ENCODE measurements around the gene EIF4A3.

Gene EIF4A3

DNA sequence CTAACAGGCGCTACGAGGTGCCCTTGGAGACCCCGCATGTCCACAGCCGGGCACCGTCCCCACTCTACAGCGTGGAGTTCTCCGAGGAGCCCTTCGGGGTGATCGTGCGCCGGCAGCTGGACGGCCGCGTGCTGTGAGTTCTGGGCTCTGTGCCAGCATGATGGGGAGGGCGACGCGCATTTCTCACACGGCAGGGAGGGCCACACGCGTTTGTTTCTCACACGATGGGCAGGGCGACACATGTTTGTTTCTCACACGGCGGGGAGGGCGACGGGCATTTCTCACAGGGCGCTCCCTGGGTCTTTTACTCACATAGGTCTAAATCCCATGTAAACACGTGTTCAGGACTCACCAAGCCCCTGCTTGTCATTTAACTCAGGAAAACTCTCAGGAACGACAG is 41.2 kb downstream of the EIF4A3 start:
- no peaks in the 10 kb centered on the region for H4K20me1 ChIP-seq (ENCODE audit: insufficient read depth, low read length, poor library complexity, severe bottlenecking)
- no peak overlapping the region for H2AFZ ChIP-seq (ENCODE audit: low read length)
- H3K4me1 ChIP-seq (ENCODE audit: insufficient read depth, low read length, poor library complexity, severe bottlenecking), result peaks cover 13% of the 10 kb centered on the region
- H3K9me2 ChIP-seq (replicated peaks; ENCODE audit: low read depth, low read length), result no peaks in the 10 kb centered on the region
- peaks cover 7% of the 10 kb centered on the region for H3K79me2 ChIP-seq (ENCODE audit: insufficient read depth, low read length)
- H3K27me3 ChIP-seq (ENCODE audit: insufficient read depth, low read length, poor library complexity, severe bottlenecking), result no peaks in the 10 kb centered on the region
- H3K4me3 ChIP-seq (ENCODE audit: low read length, poor library complexity, severe bottlenecking), result no peak overlapping the region
- H3K4me2 ChIP-seq (ENCODE audit: low read depth, low read length, poor library complexity, severe bottlenecking), result no peak overlapping the region
- no peaks in the 10 kb centered on the region for H3F3A ChIP-seq (ENCODE audit: low read depth)
- H3K9ac ChIP-seq (ENCODE audit: low read depth, low read length, poor library complexity, severe bottlenecking), result no peak overlapping the region
- TF ChIP-seq EZH2phosphoT487 (IDR thresholded peaks at IDR 0.05; ENCODE audit: borderline replicate concordance) (no peak), CTCF (conservative IDR thresholded peaks at IDR 0.05; ENCODE audit: low read length) (no peak)
- no peaks in the 10 kb centered on the region for H3K36me3 ChIP-seq (ENCODE audit: insufficient read depth, low read length)
- H3K9me3 ChIP-seq (ENCODE audit: insufficient read depth, low read depth, low read length), result no peaks in the 10 kb centered on the region

DNA sequence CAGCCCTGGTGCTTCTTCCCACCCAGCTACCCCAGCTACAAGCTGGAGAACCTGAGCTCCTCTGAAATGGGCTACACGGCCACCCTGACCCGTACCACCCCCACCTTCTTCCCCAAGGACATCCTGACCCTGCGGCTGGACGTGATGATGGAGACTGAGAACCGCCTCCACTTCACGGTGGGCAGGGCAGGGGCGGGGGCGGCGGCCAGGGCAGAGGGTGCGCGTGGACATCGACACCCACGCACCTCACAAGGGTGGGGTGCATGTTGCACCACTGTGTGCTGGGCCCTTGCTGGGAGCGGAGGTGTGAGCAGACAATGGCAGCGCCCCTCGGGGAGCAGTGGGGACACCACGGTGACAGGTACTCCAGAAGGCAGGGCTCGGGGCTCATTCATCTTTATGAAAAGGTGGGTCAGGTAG is 42.0 kb downstream of the EIF4A3 start:
- no peak overlapping the region for H3K4me2 ChIP-seq (ENCODE audit: low read depth, low read length, poor library complexity, severe bottlenecking)
- no peaks in the 10 kb centered on the region for H3K9me3 ChIP-seq (ENCODE audit: insufficient read depth, low read depth, low read length)
- H3K9me2 ChIP-seq (replicated peaks; ENCODE audit: low read depth, low read length), result no peaks in the 10 kb centered on the region
- H3K4me3 ChIP-seq (ENCODE audit: low read length, poor library complexity, severe bottlenecking), result no peak overlapping the region
- no peak overlapping the region for H2AFZ ChIP-seq (ENCODE audit: low read length)
- no peak overlapping the region for H3K9ac ChIP-seq (ENCODE audit: low read depth, low read length, poor library complexity, severe bottlenecking)
- no peaks in the 10 kb centered on the region for H3K27me3 ChIP-seq (ENCODE audit: insufficient read depth, low read length, poor library complexity, severe bottlenecking)
- H3K36me3 ChIP-seq (ENCODE audit: insufficient read depth, low read length), result no peaks in the 10 kb centered on the region
- H3F3A ChIP-seq (ENCODE audit: low read depth), result no peaks in the 10 kb centered on the region
- H3K4me1 ChIP-seq (ENCODE audit: insufficient read depth, low read length, poor library complexity, severe bottlenecking), result peaks cover 20% of the 10 kb centered on the region
- peaks cover 7% of the 10 kb centered on the region for H3K79me2 ChIP-seq (ENCODE audit: insufficient read depth, low read length)
- H4K20me1 ChIP-seq (ENCODE audit: insufficient read depth, low read length, poor library complexity, severe bottlenecking), result no peaks in the 10 kb centered on the region
- no peak for TF ChIP-seq EZH2phosphoT487 (IDR thresholded peaks at IDR 0.05; ENCODE audit: borderline replicate concordance)
- no peak for TF ChIP-seq CTCF (conservative IDR thresholded peaks at IDR 0.05; ENCODE audit: low read length)

DNA sequence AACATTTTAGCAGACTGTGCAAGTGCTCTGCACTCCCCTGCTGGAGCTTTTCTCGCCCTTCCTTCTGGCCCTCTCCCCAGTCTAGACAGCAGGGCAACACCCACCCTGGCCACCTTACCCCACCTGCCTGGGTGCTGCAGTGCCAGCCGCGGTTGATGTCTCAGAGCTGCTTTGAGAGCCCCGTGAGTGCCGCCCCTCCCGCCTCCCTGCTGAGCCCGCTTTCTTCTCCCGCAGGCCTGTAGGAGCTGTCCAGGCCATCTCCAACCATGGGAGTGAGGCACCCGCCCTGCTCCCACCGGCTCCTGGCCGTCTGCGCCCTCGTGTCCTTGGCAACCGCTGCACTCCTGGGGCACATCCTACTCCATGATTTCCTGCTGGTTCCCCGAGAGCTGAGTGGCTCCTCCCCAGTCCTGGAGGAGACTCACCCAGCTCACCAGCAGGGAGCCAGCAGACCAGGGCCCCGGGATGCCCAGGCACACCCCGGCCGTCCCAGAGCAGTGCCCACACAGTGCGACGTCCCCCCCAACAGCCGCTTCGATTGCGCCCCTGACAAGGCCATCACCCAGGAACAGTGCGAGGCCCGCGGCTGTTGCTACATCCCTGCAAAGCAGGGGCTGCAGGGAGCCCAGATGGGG is 42.5 kb downstream of the EIF4A3 start:
- Histone ChIP-seq H3K36me3 (ENCODE audit: insufficient read depth, low read length) (no peaks in the 10 kb centered on the region), H3K9me2 (replicated peaks; ENCODE audit: low read depth, low read length) (no peaks in the 10 kb centered on the region), H2AFZ (ENCODE audit: low read length) (no peak overlapping the region), H3K79me2 (ENCODE audit: insufficient read depth, low read length) (peaks cover 7% of the 10 kb centered on the region), H3K4me1 (ENCODE audit: insufficient read depth, low read length, poor library complexity, severe bottlenecking) (peaks cover 22% of the 10 kb centered on the region), H3K9ac (ENCODE audit: low read depth, low read length, poor library complexity, severe bottlenecking) (no peak overlapping the region), H3K9me3 (ENCODE audit: insufficient read depth, low read depth, low read length) (no peaks in the 10 kb centered on the region), H4K20me1 (ENCODE audit: insufficient read depth, low read length, poor library complexity, severe bottlenecking) (no peaks in the 10 kb centered on the region), H3K4me2 (ENCODE audit: low read depth, low read length, poor library complexity, severe bottlenecking) (no peak overlapping the region), H3K27me3 (ENCODE audit: insufficient read depth, low read length, poor library complexity, severe bottlenecking) (no peaks in the 10 kb centered on the region), H3K4me3 (ENCODE audit: low read length, poor library complexity, severe bottlenecking) (no peak overlapping the region), H3F3A (ENCODE audit: low read depth) (no peaks in the 10 kb centered on the region)
- TF ChIP-seq CTCF (conservative IDR thresholded peaks at IDR 0.05; ENCODE audit: low read length), result no peak
- no peak for TF ChIP-seq EZH2phosphoT487 (IDR thresholded peaks at IDR 0.05; ENCODE audit: borderline replicate concordance)
